ENCODE results near the gene RNF144B. TPM values are rescaled to one million over a fixed set of nuclear protein-coding genes. Genes with fewer than 3 reads are reported as not detected.
"Not testable (repeated sequence)": the region's sequence is repeated elsewhere in the genome, so short reads cannot be mapped to it uniquely, and the experiment has no call there.

Gene RNF144B
- total RNA-seq, 4 donors from 2014 or later: 8.4 to 47.0 (median 31.9) TPM

DNA sequence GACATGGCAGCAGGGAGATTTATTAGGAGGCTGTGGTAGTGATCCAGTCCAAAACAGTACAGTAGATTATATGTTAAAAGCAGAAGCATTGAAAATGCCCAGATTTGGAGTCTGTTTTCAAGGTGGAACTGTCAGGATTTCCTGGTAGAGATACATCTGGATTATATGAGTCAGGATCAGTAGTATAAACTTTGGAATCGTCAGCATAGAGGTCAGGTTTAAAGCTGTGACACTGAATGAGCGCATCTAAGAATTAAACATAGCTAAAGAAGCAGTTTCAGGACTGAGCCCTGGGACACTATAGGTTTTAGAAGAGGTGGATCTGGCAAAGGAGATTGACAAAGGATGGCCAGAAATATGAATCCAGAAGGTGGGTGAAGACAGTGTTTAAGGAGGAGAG is 60.4 kb downstream of the RNF144B start:
- DNase-seq (no peak), ATAC-seq (no peak)
- no peak for TF ChIP-seq CTCF (IDR thresholded peaks at IDR 0.05 in 4 of 5, conservative IDR thresholded peaks at IDR 0.05 in 1 of 5)
- no peak for TF ChIP-seq POLR2A (IDR thresholded peaks at IDR 0.05)
- in situ Hi-C loops (cut with MboI; ENCODE audit: low sequenced_read_pairs in 4 of 4): no loop called here
- peak overlapping the region; percentile 36 to 88 (median 60) for H3K27ac ChIP-seq
- no peaks in the 10 kb centered on the region for H3K36me3 ChIP-seq
- no peaks in the 10 kb centered on the region for H3K9me3 ChIP-seq
- H3K4me3 ChIP-seq: no peak overlapping the region
- H3K4me1 ChIP-seq: peaks cover 75 to 82% of the 10 kb centered on the region in 2 donors
- intact Hi-C loops (cut with DNase I; ENCODE audit: low total_unique reads): no loop called here
- H3K27me3 ChIP-seq: no peaks in the 10 kb centered on the region

- in situ Hi-C loops (cut with MboI; ENCODE audit: low sequenced_read_pairs in 4 of 4): loop anchor here in 1 of 4 donors (25.0 kb wide), 1 partner anchor 114 kb away; no protein-coding TSS in a partner anchor
- ATAC-seq: no peak
Measured at GRCh38 chr6:18451756-18452155, 64.6 kb downstream of the RNF144B start.

GRCh38 chr6:18454446-18454845 is 67.3 kb downstream of the RNF144B start:
- ATAC-seq: no peak

More at GRCh38 chr6:18451756-18452155, 64.6 kb downstream of the RNF144B start:
- TF ChIP-seq POLR2A (IDR thresholded peaks at IDR 0.05) (no peak), CTCF (IDR thresholded peaks at IDR 0.05 in 4 of 5, conservative IDR thresholded peaks at IDR 0.05 in 1 of 5) (no peak)
- peak overlapping the region; percentile 22 to 88 (median 65) for H3K27ac ChIP-seq
- H3K4me3 ChIP-seq: no peak overlapping the region
- intact Hi-C loops (cut with DNase I; ENCODE audit: low total_unique reads): no loop called here
- no peaks in the 10 kb centered on the region for H3K9me3 ChIP-seq
- DNase-seq: no peak
- H3K27me3 ChIP-seq: no peaks in the 10 kb centered on the region
- no peaks in the 10 kb centered on the region for H3K36me3 ChIP-seq
- H3K4me1 ChIP-seq: peaks cover 52 to 60% of the 10 kb centered on the region in 2 donors

GRCh38 chr6:18457065-18457737 is 70.1 kb downstream of the RNF144B start:
- peak overlapping the region in 2 of 4 donors; percentile 11 to 21 for H3K4me3 ChIP-seq
- ATAC-seq: peak; percentile 31 to 82
- peaks cover 49 to 51% of the 10 kb centered on the region in 2 donors for H3K4me1 ChIP-seq
- TF ChIP-seq CTCF (IDR thresholded peaks at IDR 0.05 in 4 of 5, conservative IDR thresholded peaks at IDR 0.05 in 1 of 5) (no peak), POLR2A (IDR thresholded peaks at IDR 0.05) (no peak)
- H3K36me3 ChIP-seq: peaks cover 0 to 14% of the 10 kb centered on the region in 2 donors
- in situ Hi-C loops (cut with MboI; ENCODE audit: low sequenced_read_pairs in 4 of 4) (loop anchor here in 1 of 4 donors (25.0 kb wide), 1 partner anchor 120 kb away; no protein-coding TSS in a partner anchor), intact Hi-C loops (cut with DNase I; ENCODE audit: low total_unique reads) (loop anchor here (2.0 kb wide), 1 partner anchor 70 kb away; the partner anchor contains the start of gene RNF144B)
- H3K27ac ChIP-seq: peak overlapping the region; percentile 79 to 88 (median 82)
- DNase-seq: peak in 1 of 2 donors; percentile 84
- no peaks in the 10 kb centered on the region for H3K9me3 ChIP-seq
- H3K27me3 ChIP-seq: no peaks in the 10 kb centered on the region

More at GRCh38 chr6:18454446-18454845, 67.3 kb downstream of the RNF144B start:
- DNase-seq: no peak
- Histone ChIP-seq H3K4me1 (peaks cover 53% of the 10 kb centered on the region in 2 donors), H3K27ac (peak overlapping the region; percentile 30 to 88 (median 82)), H3K27me3 (no peaks in the 10 kb centered on the region), H3K4me3 (no peak overlapping the region), H3K9me3 (no peaks in the 10 kb centered on the region), H3K36me3 (peaks cover 0 to 2% of the 10 kb centered on the region in 2 donors)
- intact Hi-C loops (cut with DNase I; ENCODE audit: low total_unique reads) (no loop called here), in situ Hi-C loops (cut with MboI; ENCODE audit: low sequenced_read_pairs in 4 of 4) (loop anchor here in 1 of 4 donors (25.0 kb wide), 1 partner anchor 117 kb away; no protein-coding TSS in a partner anchor)
- no peak for TF ChIP-seq POLR2A (IDR thresholded peaks at IDR 0.05)

GRCh38 chr6:18458086-18458485 is 70.9 kb downstream of the RNF144B start:
- intact Hi-C loops (cut with DNase I; ENCODE audit: low total_unique reads) (loop anchor here (2.0 kb wide), 1 partner anchor 115 kb away; no protein-coding TSS in a partner anchor), in situ Hi-C loops (cut with MboI; ENCODE audit: low sequenced_read_pairs in 4 of 4) (loop anchor here in 1 of 4 donors (25.0 kb wide), 1 partner anchor 121 kb away; no protein-coding TSS in a partner anchor)
- Histone ChIP-seq H3K36me3 (peaks cover 0 to 15% of the 10 kb centered on the region in 2 donors), H3K4me3 (peak overlapping the region in 1 of 4 donors; percentile 11), H3K27ac (peak overlapping the region; percentile 79 to 88 (median 82)), H3K4me1 (peaks cover 58% of the 10 kb centered on the region in 2 donors)
- not testable (repeated sequence) for H3K9me3 ChIP-seq, H3K27me3 ChIP-seq
- DNase-seq (peak; percentile 38 to 85), ATAC-seq (peak; percentile 79 to 80)
